HG03565 (cell line): Measurements from ENCODE around the gene BBC3.
"Not testable (repeated sequence)": the region's sequence is repeated elsewhere in the genome, so short reads cannot be mapped to it uniquely, and the experiment has no call there.

ENCODE experiments used
- ATAC-seq: cut with Tn5 transposase; IDR thresholded peaks from one replicate; pipeline ENCODE4 v1.9.1; 2021; ENCODE audit warnings: mild to moderate bottlenecking, moderate library complexity; ENCODE audit not compliant: unreplicated experiment

BBC3 gene, protein sequence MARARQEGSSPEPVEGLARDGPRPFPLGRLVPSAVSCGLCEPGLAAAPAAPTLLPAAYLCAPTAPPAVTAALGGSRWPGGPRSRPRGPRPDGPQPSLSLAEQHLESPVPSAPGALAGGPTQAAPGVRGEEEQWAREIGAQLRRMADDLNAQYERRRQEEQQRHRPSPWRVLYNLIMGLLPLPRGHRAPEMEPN

DNA sequence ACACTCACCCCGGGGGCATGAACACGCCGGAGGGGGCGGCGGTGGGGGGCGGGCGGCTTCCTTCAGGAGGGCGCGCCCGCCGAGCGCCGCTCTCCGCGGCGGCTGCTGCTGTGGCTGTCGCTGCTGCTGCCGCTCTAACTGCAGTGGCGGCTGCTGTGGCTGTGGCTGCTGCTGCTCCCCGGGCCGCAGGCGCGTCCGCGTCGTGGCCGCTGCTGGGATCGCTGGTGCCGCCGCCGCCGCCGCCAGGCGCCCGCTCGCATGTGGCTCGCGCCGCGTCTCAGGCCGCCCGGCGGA, at the start of gene BBC3:
Gene BBC3 (minus strand): TSS at position 279 of the 294 bp plus-strand sequence. CDS start 2,768 bp downstream, outside the sequence.
- no peak for ATAC-seq

DNA sequence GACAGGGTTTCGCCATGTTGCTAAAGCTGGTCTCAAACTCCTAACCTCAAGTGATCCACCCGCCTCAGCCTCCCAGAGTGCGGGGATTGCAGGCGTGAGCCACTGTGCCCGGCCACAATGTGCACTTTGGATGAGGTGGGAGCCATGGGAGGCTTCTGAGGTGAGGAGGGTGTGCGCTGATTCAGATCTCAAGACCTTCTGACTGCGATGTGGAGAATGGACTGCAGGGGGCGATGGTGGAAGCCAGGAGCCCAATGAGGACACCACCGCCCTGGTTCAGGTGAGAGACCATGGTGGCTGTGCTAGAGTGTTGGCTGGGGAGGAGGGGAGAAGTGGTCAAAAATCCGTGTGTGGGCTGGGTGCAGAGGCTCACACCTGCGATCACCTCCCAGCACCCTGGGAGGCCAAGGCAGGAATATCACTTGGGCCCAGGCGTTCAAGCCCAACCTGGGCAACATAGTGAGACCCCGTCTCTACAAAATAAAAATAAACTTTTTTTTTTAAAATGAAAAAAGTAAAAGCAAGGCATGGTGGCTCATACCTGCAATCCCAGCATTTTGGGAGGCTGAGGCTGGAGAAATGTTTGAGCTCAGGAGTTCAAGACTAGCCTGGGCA, 49.3 kb upstream of the BBC3 start:
- ATAC-seq = no peak

DNA sequence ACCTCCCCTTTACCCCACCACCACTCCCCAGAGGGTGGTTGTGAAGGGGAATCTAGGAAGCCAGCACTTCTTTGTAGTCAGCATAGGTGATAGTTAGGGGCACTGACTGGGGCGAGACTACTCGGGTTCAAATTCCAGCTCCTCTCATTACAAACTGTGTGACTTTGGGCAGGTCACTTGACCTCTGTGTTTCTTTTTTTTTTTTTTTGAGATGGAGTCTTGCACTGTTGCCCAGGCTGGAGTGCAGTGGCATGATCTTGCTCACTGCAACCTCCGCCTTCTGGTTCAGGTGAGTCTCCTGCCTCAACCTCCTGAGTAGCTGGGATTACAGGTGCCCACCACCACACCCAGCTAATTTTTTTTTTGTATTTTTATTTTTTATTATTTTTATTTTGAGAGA, 45.5 kb upstream of the BBC3 start:
- not testable (repeated sequence) for ATAC-seq

DNA sequence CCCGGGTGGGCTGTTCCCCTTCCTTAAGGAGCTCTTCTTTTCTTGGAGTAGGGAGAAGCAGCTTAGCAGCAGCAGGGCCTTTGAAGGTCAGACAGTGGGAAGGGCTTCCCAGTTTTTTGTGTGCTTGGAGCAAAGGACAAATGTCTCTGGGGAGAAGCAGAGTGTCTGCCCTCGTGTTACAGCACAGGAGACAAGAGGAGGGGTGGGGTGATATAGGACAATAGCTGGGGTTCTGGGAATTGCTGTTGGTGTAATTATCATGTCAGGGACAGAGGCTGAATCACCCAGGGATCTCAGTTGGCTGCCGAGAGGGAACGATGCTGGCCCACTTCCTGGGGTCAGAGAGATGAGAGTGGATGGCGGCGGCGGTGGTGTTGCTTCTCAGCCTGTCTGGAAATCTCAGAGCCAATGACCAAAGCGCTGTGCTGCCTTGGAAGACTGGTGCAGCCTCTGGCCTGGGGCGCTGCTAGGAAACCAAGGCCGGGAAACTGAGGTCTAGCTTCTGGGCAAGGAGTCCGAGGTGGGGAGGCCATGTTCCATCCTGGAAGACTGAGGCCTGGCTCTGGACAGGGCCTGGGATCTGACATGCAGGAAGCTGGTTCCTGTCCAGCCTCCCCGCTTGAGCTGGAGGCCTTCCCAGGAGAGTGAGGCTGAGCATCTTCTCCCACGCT, 44.9 kb upstream of the BBC3 start:
- ATAC-seq = no peak

DNA sequence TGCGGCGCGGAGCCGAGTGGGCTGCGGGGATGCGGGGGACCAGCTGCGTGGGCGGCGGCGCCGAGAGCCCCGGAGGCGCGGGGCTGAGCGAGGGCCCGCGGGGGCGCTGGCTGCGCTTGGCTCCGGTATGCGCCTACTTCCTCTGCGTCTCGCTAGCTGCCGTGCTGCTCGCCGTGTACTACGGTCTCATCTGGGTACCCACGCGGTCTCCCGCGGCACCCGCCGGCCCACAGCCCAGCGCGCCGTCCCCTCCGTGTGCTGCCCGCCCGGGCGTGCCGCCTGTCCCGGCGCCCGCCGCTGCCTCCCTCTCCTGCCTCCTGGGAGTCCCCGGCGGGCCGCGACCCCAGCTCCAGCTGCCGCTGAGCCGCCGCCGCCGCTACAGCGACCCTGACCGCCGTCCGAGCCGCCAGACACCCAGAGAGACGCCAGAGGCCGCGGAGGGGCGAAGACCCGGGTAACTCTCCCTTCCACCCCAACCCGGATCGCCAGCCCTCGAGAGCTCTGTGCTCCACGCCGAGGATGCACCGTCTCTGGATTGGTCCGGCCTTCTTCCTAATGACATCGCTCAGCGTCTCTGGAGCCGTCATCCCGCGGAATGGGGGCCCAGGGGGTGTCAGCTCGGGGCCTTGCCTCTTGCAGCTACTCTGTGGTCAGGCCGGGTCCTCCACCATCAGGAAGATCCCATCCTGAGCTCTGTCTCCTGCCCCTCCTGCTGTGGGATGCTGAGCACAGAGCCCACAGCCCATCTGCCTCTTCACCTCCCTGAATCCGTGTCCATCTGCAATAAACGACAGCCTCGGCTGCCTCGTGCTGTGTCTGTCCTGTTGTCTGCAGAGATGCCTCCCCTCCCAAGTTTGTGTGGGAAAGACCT, 44.1 kb upstream of the BBC3 start:
- ATAC-seq = peak; percentile 26

DNA sequence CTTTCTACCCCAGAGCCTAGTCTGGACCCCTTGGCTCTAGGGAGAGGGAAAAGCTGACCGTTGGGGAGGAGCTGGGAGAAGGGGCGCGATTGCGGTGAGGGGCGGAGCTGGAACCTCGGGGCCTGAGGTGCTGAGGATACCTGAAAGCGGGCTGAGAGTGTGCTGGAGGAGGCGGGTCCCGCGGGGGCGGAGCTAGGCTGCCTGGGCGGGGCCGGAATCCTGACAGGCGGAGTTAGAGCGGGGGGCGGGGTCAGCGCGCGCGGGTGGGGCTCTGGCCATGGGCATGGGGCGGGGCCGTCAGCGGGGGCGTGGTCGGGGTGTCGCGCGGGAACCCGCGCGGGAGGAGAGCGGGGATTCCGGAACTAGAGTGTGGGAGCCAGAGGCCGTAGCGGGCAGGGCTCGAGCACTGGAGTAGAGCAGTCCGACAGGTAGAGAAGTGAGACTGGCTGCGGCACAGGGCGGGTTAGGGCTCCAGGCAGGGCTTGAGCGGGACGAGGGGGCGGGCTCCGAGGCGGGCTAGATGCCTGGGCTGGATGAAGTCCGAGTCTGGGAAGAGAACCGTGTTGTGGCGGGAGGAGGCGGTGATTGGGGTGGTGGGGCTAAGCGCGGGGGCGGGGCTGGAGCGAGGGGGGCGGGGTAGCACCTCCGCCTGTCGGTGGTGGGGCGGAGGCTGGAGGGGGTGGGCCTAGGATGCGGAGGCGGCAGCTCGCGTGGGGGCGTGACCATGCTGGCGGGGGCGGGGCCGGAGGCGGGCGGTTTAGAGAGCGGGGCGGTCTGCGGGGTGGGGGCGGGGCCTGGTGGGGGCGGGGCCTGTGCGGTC, 43.3 kb upstream of the BBC3 start, which contains the start of gene INAFM1:
Gene INAFM1 (plus strand): TSS at position 815 of the 820 bp plus-strand sequence. CDS start 35 bp downstream, outside the sequence.
- peak; percentile 39 for ATAC-seq

DNA sequence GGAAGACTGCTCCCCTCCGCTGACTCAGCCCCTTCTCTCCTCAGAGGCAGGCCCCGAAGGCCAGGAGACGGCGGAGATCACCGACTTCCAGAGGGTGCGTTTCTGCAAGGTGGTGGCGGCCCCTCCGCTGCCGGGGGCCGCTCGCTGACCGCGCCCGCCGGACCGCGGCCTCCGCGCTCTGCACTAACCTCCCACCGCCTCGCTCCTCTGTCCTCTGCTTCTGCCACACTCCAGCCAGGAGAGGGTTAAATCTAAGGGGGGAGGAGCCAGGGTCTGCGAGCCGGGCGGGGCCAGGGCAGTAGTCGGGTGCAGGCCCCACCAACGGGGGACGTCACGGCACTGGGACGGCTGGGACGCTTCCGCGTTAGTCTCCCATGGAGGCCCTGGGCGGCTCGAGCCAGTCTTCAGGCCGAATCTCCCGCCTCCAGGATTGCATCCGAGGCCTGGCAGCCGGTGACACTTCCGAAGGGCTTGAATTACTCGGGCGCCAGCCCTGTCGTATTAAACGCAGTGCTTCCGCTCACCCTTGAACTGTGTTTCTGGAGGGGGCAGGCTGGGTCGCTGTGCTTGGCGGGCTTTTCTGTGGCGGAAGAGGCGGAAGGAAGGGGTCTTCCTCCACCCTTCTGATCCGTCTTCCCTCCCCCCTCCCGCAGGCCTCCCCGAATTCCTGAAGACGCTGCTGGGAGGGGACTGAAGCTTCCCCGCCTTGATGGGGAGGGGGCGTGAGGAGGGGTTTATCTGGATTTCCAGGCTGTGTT, 42.5 kb upstream of the BBC3 start:
- ATAC-seq = peak; percentile 53

DNA sequence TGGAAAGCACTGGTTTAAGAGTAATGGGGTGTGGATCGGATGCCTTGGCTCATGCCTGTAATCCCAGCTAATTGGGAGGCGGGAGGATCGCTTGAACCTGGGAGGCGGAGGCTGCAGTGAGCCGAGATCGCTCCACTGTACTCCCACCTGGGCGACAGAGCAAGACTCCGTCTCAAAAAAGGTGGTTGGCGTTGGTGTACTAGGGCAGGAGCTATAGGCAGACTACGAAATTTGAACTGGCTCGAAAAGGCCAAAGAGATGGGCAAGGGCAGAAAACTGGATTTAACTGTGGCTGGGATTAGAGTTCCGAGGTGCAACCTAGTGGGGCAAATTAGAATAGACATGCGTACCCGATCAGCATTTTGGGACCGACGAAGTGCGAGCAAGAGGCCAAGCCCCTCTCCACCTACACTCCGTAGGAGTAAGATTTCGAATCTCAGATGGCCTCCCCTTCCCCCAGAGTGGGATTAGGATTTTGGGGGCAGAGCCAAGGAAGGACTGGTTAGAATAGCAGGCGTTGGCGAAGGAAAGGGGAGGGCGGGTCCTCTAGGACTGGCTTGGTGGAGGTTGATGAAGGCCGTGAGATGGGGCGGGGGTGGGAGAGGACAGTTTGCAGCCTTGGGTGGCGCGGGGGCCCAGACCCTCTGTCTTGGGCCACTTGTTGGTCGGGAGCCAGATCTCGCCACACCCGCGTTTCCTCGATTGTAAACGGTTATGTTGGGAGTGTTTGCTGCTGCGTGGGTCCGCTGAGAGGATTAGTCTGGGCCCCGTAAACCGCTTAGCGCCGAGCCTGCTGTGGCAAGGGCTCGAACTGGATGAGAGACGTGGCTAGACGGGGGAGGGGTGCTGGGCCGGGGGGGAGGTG, 41.7 kb upstream of the BBC3 start:
- ATAC-seq = no peak

DNA sequence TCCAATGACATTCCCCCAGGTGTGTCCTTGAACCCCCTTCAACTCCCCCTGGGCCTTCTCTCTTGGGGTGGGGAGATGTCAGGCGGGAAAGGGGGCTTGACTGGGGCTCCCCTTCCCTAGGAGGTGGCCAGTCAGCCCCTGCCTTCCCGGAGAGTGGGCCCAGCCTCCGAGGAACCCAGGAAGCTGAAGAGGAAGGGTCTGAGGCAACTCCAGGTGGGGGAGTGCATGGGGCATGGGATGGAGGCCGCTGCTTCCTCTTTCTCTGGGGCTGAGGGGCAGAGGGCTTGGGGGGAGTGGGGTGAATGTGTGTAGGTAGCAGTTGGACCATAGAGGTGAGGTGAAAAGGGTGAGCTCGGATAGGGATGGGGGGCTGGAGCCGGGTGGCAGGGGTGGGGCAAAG, 41.0 kb upstream of the BBC3 start:
- ATAC-seq = no peak

DNA sequence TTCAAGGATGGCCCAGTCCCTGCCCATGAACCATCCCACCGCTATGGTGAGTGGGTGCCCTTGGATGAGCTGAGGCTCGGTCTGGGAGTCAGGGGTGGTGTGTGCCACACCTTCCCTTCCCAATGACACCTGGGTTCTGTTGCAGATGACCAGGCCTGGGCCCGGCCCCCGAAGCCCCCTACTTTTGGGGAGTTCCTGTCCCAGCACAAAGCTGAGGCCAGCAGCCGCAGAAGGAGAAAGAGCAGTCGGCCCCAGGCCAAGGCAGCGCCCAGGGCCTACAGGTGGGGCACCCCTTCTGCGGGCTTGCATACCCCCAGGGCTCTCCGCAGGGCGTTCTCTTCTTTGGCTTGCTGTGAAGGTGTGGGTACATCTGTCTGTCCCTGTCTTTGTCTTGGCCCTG, 39.4 kb upstream of the BBC3 start:
- ATAC-seq = no peak

DNA sequence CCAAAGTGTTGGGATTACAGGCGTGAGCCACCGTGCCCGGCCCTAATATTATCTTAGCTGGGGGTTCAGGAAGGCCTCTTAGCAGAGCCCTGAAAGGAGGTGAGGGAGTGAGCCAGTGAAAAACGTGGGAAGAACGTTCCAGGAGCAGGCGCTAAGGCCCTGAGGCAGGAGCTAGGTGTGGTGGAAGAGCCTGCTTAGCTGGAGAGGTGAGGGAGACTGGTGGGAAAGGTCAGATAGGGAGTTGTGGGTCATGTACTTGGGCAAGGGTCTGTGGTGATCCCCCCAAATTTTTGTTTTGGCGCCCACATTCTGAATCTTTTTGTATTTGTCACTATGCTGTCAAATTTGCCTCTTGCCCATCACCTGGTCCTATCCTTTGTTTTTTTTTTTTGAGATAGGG, 38.6 kb upstream of the BBC3 start:
- no peak for ATAC-seq

DNA sequence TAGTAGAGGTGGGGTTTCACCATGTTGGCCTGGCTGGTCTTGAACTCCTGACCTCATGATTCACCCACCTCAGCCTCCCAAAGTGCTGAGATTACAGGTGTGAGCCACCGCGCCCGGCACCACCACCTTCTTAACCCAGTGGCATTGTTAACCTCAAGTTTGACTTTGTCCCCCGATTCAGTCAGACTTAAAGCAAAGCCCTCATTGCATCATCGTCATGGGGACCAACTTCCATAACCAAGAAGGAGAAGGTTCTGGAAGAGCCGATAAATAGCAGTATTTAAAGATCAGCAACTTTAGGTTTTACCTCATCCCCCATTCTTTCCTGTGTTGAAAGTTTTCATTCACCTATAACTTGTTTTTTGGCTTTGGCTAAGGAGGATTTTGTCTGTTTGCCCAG, 37.0 kb upstream of the BBC3 start:
- no peak for ATAC-seq

DNA sequence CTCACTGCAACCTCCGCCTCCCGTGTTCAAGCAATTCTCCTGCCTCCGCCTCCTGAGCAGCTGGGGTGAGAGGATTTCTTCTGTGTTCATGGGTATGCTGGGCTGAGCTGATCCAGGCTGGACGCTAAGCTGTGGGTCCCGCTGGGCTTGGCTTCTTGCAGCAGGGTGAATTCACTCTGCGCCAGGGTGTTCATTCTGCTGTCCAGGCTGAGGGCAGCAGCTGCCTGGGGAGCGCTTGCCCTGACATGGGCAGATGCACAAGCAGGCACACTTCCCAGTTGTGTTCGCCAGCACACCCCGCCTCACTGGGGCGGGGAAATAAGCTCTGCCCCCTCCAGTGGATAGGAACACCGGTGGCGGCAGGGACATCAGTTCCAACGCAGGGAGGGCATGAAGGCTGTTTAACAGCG, 36.4 kb upstream of the BBC3 start:
- ATAC-seq = no peak

DNA sequence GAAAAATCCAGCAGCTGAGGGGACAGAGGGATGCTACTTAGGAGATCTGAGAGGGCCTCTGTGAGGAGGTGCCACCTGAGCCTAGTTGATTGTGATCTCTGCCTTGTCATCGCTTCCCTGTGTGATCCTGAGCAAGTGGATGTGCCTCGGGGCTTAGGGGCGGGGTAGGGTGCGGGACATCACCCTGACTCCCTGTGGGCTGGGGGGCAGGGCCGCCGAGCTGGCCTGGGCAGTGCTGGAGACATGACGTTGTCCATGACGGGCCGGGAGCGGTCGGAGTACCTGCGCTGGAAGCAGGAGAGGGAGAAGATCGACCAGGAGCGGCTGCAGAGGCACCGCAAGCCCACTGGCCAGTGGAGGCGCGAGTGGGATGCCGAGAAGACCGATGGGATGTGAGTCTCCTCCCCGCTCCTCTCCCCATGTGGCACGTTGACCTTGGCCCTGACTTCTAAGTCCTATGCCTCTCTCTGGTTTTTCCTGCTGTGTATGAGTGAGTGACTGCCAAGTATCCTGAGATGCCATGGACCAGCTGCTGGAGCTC, 35.5 kb upstream of the BBC3 start:
- ATAC-seq = no peak

DNA sequence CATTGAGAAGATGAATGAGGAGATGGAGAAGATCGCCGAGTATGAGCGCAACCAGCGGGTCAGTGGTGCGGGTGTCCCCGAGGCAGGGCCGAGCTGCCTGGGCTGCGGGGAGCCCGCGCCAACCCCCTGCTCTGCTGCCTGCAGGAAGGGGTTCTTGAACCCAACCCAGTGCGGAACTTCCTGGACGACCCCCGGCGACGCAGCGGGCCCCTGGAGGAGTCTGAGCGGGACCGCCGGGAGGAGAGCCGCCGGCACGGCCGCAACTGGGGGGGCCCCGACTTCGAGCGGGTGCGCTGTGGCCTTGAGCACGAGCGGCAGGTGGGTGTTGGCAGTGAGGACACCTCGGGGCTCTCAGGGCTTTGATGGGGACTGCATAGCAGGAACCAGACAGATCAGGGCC, 33.6 kb upstream of the BBC3 start:
- ATAC-seq = no peak

DNA sequence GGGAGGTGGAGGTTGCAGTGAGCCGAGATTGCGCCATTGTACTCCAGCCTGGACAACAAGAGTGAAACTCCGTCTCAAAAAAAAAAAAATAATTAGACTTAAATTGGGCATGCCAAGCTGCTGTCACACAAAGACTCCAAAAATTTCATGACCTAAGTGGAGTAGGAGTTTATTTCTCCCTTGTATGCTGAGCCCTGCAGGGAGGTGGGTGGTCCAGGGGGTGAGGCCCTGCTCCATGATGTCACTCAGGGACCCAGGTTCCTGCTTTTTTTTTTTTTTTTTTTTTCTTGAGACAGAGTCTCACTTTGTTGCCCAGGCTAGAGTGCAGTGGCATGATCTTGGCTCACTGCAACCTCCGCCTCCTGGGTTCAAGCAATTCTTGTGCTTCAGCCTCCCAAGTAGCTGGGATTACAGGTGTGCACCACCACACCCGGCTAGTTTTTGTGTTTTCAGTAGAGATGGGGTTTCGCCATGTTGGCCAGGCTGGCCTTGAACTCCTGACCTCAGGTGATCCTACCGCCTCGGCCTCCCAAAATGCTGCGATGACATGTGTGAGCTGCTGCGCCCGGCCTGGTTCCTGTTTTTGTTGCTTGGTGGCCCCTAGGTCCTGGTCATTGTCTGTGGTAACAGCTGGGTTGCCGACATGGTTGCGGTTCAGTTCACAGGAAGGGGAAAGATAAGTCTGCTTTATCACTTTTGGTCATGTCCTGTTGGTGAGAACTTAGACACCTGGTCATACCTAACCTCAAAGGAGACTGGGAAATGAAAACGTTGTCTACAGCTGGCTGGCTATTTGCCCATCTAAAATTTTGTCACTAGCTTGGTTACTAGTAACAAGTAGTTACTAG, 31.2 kb upstream of the BBC3 start:
- ATAC-seq = peak; percentile 61

DNA sequence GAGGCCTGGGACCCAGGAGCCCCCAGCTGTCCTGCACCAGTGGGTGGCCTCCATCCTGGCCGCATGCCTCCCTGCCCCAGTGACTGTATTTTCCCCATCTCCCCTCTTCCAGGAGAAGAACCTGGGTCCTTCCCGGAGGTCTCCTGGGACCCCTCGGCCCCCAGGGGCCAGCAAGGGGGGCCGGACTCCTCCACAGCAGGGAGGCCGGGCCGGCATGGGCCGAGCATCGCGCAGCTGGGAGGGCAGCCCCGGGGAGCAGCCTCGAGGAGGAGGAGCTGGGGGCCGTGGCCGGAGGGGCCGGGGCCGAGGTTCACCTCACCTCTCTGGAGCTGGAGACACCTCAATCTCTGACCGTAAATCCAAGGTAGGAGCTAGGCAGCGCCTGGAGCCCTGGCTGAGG, 29.5 kb upstream of the BBC3 start:
- ATAC-seq = no peak
